ENCODE data around the gene EDN2.

EDN2 gene

GRCh38 chr1:41493117-41493536 lies 8.6 kb upstream of the EDN2 start:
- Histone ChIP-seq H3K27me3 (ENCODE audit: control insufficient read depth, low read length) (peaks cover 13% of the 10 kb centered on the region), H3K27ac (ENCODE audit: low read depth, low read length) (no peak overlapping the region), H3F3A (ENCODE audit: control insufficient read depth, insufficient read depth) (no peaks in the 10 kb centered on the region), H3K9me3 (ENCODE audit: control insufficient read depth, insufficient read depth, low read length) (no peaks in the 10 kb centered on the region), H3K79me2 (ENCODE audit: control insufficient read depth, low read length) (no peaks in the 10 kb centered on the region), H4K20me1 (ENCODE audit: control insufficient read depth, insufficient read depth, low read depth, low read length) (no peaks in the 10 kb centered on the region), H3K36me3 (ENCODE audit: control insufficient read depth, low read length) (no peaks in the 10 kb centered on the region), H3K4me3 (ENCODE audit: low read length) (no peak overlapping the region), H3K4me1 (ENCODE audit: control insufficient read depth, low read length) (no peaks in the 10 kb centered on the region), H3K9me2 (replicated peaks; ENCODE audit: control insufficient read depth, low read length) (no peaks in the 10 kb centered on the region), H3K4me2 (ENCODE audit: low read length) (no peak overlapping the region)
- TF ChIP-seq EZH2phosphoT487 (IDR thresholded peaks at IDR 0.05; ENCODE audit: borderline replicate concordance, low read length) (no peak), CTCF (IDR thresholded peaks at IDR 0.05; ENCODE audit: low read depth, low read length, poor library complexity, severe bottlenecking) (no peak)

GRCh38 chr1:41492341-41492848 lies 7.9 kb upstream of the EDN2 start:
- Histone ChIP-seq H3K4me2 (ENCODE audit: low read length) (no peak overlapping the region), H3K79me2 (ENCODE audit: control insufficient read depth, low read length) (no peaks in the 10 kb centered on the region), H3K4me3 (ENCODE audit: low read length) (no peak overlapping the region), H3F3A (ENCODE audit: control insufficient read depth, insufficient read depth) (no peaks in the 10 kb centered on the region), H3K4me1 (ENCODE audit: control insufficient read depth, low read length) (no peaks in the 10 kb centered on the region), H3K27ac (ENCODE audit: low read depth, low read length) (no peak overlapping the region), H3K27me3 (ENCODE audit: control insufficient read depth, low read length) (peaks cover 20% of the 10 kb centered on the region), H3K36me3 (ENCODE audit: control insufficient read depth, low read length) (no peaks in the 10 kb centered on the region), H4K20me1 (ENCODE audit: control insufficient read depth, insufficient read depth, low read depth, low read length) (no peaks in the 10 kb centered on the region), H3K9me2 (replicated peaks; ENCODE audit: control insufficient read depth, low read length) (no peaks in the 10 kb centered on the region), H3K9me3 (ENCODE audit: control insufficient read depth, insufficient read depth, low read length) (no peaks in the 10 kb centered on the region)
- TF ChIP-seq EZH2phosphoT487 (IDR thresholded peaks at IDR 0.05; ENCODE audit: borderline replicate concordance, low read length) = no peak
- TF ChIP-seq CTCF (IDR thresholded peaks at IDR 0.05; ENCODE audit: low read depth, low read length, poor library complexity, severe bottlenecking) = peak; percentile 90

GRCh38 chr1:41490911-41491310 lies 6.4 kb upstream of the EDN2 start:
- Histone ChIP-seq H3K27ac (ENCODE audit: low read depth, low read length) (no peak overlapping the region), H4K20me1 (ENCODE audit: control insufficient read depth, insufficient read depth, low read depth, low read length) (no peaks in the 10 kb centered on the region), H3K4me1 (ENCODE audit: control insufficient read depth, low read length) (0 out of 2 replicates have a peak, but pooled peaks cover 3% of the 10 kb centered on the region), H3F3A (ENCODE audit: control insufficient read depth, insufficient read depth) (no peaks in the 10 kb centered on the region), H3K4me2 (ENCODE audit: low read length) (no peak overlapping the region), H3K36me3 (ENCODE audit: control insufficient read depth, low read length) (no peaks in the 10 kb centered on the region), H3K4me3 (ENCODE audit: low read length) (no peak overlapping the region), H3K9me3 (ENCODE audit: control insufficient read depth, insufficient read depth, low read length) (no peaks in the 10 kb centered on the region), H3K27me3 (ENCODE audit: control insufficient read depth, low read length) (peaks cover 33% of the 10 kb centered on the region), H3K9me2 (replicated peaks; ENCODE audit: control insufficient read depth, low read length) (no peaks in the 10 kb centered on the region), H3K79me2 (ENCODE audit: control insufficient read depth, low read length) (no peaks in the 10 kb centered on the region)
- TF ChIP-seq EZH2phosphoT487 (IDR thresholded peaks at IDR 0.05; ENCODE audit: borderline replicate concordance, low read length) = no peak
- no peak for TF ChIP-seq CTCF (IDR thresholded peaks at IDR 0.05; ENCODE audit: low read depth, low read length, poor library complexity, severe bottlenecking)

Measured in DOHH2 (cell line).